GM12892 (cell line): ENCODE data around the gene SSBP3.

Experiments used
- POLR2A ChIP-seq: IDR thresholded peaks from 2 replicates; pipeline ENCODE4 v1.6.1; 2011; ENCODE audit warnings: low read depth, low read length, control low read depth
- POLR2AphosphoS5 ChIP-seq: IDR thresholded peaks from 2 replicates; pipeline ENCODE4 v1.6.1; 2011; ENCODE audit warnings: low read depth, low read length, control low read depth

DNA sequence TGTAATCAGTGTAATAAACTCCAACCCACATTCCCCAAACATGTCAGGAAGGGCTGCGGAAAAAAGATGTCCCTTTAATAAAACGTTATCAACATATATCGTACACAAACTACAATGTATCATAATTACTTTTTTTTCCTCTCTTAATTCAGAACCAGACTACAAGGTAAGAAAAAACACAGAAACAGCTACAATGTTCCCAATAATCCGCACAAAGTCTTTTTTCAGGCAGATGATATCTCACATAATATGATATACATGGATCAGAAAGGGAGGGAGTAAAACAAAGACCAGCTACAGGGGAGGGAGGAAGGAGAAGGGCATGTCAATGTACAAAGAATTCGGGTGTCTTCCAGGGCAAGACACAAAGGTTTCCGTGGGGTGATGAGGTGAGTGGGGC lies 180.8 kb downstream of the SSBP3 start:
- TF ChIP-seq POLR2A: no peak
- TF ChIP-seq POLR2AphosphoS5: no peak
